NCI-H2171 treated with DMSO at 0.1 percent for 48 hours (cell line): ENCODE data around the gene SLF2.

Experiments used
- DNase-seq: peaks from one replicate; lab custom pipeline; 2025; lab: John Stamatoyannopoulos, UW

The SLF2 gene

DNA sequence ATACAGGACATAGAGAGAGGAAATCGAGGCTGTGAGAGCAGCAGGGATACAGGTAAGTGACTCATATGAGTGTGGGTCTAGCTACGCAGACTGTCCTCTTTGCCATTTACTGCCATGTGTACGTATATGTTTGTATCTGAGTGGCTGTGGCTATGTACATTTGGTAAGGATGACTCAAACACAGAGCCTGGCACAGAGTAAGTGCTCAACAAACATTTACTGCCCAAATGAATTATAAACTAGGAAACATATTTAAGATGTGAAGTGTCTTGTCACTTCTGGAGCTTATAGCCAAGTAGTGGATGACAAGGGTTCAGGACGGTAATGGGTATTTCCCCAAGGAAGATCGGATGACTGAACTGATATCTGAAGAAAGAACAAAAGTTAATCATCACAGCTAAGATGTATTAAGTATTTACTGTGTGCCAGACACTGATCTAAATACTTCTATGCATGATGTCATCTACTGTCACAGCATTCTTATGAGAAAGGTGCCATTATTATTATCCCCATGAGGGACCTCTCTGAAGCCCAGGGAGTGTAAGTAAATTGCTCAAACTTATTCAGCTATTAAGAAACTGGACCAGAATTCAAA, 68.5 kb downstream of the SLF2 start:
- DNase-seq, result no peak

DNA sequence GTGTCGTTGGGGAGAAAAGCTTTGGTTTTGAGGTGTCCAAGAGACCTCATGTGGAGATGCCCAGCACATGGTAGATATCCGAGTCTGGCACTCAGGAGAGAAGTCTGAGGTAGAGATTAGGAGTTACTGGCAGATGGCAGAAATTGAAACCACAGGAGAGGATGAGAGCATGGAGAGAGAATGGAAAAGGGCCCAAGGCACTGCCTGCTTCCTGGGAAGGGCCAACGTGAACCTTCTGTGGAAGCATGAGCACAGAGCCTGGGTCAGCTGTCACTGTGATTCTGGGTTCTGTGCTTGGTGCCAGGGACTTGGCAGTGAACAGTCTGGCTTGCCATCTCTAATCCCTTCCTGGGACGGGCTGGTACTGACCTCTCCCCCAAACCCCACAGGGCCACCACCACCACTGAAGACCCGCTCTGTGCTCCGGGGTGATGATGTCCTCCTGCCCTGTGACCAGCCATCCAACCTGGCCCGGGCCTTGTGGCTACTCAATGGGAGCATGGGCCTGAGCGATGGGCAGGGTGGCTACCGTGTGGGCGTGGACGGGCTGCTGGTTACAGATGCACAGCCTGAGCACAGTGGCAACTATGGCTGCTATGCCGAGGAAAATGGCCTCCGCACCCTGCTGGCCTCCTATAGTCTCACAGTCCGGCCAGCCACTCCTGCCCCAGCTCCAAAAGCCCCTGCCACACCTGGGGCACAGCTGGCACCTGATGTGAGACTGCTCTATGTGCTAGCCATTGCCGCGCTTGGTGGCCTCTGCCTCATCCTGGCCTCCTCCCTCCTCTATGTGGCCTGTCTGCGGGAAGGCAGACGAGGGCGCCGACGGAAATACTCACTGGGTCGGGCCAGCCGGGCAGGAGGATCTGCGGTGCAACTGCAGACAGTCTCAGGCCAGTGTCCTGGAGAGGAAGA, 70.4 kb downstream of the SLF2 start:
- DNase-seq, result no peak

DNA sequence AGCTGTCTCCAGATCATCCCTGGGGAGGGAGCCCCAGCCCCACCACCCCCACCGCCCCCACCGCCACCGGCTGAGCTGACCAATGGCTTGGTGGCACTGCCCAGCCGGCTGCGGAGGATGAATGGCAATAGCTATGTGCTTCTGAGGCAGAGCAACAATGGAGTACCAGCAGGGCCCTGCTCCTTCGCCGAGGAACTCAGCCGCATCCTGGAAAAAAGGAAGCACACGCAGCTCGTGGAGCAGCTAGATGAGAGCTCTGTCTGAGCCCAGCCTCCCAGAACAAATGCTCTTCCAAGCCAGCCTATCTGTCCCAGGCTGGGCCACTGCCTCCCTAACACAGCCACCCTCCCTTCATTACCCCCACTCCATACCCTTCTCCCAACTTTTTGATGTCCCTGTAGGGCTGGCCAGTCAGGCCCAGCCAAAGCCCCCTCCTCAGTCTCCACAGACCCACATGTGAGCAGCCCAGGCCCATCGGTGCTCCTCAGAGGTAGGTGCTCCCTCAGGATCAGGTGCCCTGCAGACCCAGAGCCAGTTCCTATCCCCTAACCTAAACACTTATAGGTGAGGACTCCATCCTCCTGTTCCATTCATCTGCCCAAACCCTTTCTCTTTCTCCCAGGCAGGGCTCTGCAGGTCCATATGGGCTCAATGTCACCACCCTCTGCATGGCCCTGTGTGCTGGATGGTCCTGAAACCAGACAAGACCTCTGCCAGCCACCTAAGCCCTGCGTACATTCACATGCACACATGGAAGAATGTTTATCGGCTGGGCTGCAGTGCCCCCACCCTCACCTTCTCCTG, 71.3 kb downstream of the SLF2 start:
- no peak for DNase-seq

DNA sequence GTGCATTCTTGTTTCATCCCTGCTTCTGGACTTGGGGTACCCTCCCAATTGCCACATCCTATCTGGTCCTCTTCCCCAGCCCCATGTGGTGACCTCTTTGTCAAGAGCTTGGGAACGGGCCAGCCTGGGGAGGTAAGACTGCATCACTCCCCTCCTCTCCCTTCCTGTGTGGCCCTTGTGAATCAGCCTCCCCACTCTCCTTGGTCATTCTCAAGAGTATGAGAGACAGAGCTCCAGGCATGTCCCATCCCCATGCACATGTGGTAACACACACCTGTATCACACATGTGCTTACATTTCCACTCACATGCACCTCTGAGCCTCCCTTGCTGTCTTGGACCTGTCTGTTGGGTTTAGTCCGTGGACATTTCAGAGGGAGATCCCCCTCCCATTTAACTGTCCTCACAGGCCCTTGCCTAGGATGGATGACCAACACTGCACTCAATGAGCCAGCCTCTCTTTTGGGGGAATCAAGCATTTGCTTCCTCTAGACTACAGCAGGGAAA, 72.0 kb downstream of the SLF2 start:
- DNase-seq, result no peak

DNA sequence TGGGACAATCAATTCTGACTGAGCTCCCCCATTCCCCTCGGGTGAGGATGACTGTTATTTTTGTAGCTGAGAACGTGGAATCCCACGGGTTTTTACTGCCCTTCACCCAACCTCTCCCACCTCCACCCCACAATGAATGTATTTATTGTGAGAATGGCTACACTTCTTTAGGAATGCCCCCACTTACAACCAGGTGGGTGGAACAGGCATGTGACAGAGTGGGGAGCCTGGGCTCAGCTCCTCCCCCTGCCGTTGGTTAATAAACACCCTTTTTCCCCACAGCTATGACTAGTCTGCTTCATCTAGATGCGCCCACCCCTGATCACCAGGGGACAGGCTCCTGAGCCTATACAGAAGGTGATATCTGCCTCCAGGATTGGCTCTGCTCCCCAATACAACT, 72.6 kb downstream of the SLF2 start:
- no peak for DNase-seq

DNA sequence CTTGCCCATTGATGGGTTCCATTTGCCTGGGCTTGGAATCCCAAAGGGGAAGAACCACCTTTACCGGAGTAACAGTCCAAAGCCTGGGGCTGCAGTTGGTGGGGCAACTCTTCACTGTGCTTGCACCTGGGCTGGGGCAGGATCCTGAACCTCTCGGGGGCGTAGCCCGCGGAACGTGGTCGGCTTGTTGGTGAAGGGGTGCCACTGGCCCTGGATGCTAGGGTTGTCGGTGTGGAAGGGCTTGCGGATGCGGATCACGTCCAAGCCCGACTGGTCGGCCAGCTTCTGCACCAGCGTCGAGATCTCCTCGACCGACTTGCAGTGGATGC, 73.8 kb downstream of the SLF2 start:
- DNase-seq, result no peak

DNA sequence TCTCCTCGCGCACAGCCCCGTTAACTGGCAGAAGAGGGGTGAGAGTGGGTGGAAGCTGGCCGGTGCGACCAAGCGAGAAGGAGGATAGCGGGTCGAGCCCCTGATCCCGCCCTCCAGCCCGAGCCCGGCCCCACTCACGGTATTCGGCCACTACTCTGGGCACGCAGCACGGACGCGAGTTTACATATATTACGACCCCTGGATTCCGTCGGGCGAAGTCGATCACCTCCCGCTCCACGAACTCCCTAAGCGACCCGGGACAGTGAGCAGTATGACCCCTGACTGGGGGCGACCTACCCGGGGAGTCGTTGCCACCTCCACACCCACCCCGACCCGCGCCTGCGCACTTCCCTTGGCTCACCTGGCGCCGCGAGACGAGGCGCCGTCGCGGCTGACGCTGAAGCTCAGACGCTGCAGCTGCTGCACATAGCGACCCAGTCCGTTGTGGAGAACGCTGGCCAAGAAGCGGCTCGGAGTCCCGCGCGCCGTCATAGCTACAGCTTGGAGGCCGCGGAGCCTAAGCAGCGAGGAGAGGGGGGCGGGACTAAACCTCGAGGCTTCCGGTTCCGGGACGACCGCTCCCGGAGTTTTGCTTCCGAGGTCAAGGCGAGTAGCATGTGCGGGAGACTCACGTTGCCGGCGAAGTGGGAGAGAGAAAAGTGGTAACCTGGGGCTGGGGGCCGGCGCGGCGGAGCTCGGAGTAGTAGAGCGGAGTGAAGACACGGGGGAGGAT, 74.4 kb downstream of the SLF2 start, which contains the start of the genes MRPL43 and TWNK:
MRPL43 (minus strand) TSS at position 546 of the 733 bp plus-strand sequence; CDS start at position 492, 54 bp downstream.
TWNK (plus strand) TSS at position 592 of the 733 bp plus-strand sequence. CDS start 668 bp downstream, outside the sequence.
- peak; percentile 47 for DNase-seq

DNA sequence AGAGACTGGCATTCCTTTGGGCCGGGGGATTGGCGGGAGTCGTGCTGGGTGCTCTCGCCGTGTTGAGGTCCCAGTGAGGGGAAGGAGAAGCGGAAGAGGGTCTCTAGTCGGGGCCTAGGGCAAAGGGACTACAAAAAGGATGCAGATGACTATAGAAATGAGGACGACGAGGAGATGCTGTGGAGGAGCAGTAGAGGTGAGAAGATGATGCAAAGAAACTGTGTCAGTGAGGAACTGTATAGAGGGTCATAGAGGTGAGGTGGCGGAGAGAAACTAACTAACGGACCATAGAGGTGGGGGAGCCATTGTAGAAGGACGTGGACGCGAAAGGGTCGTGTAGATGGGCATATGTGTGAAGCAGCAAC, 74.9 kb downstream of the SLF2 start:
- DNase-seq, result no peak

DNA sequence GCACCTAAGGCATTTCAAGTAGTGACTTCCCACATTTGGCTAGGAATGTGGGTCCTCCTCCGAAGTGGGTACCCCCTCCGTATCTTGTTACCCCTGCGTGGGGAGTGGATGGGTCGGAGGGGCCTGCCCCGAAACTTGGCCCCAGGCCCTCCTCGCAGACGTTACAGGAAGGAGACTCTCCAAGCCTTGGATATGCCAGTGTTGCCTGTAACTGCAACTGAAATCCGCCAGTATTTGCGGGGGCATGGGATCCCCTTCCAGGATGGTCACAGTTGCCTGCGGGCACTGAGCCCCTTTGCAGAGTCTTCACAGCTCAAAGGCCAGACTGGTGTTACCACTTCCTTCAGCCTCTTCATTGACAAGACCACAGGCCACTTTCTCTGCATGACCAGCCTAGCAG, 75.4 kb downstream of the SLF2 start:
- DNase-seq, result no peak

DNA sequence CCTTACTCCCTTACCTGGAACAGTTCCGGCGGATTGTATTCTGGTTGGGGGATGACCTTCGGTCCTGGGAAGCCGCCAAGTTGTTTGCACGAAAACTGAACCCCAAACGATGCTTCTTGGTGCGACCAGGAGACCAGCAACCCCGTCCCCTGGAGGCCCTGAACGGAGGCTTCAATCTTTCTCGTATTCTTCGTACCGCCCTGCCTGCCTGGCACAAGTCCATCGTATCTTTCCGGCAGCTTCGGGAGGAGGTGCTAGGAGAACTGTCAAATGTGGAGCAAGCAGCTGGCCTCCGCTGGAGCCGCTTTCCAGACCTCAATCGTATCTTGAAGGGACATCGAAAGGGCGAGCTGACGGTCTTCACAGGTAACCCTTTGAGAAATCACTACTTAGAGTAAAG, 76.3 kb downstream of the SLF2 start:
- no peak for DNase-seq

DNA sequence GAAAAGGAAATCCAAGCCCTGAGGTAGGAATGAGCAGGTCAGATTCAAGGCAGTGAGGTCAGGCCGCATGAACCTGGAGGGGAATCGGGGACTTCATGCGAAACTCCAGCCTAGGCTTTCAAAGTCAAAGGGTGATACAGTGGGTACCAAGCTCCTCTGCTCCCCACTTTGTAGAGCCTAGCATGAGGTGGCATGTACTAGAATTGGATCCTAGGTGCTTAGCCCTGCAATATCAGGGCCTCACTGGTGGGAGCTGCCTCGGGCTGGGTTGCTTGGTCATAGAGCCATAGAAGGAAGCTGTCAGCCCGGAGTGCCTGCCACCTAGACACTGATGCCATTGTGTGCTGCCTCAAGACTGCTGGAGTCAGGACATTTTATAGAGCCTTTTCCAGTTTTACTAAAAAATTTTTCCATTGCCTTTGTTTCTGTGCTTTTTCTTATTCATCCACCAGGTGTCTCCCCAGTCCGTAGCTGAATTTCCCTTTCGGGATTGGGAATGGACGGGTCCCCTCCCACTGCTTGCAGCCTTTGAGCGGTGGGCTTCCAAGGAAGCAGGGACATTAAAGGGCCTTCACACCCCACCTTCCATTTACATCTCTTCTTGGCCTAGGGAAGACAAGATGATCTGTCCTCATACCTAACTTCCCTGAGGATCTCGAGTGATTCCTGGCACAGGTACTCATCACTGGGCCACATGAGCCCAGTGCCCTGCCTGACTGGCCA, 81.4 kb downstream of the SLF2 start:
- DNase-seq, result no peak

DNA sequence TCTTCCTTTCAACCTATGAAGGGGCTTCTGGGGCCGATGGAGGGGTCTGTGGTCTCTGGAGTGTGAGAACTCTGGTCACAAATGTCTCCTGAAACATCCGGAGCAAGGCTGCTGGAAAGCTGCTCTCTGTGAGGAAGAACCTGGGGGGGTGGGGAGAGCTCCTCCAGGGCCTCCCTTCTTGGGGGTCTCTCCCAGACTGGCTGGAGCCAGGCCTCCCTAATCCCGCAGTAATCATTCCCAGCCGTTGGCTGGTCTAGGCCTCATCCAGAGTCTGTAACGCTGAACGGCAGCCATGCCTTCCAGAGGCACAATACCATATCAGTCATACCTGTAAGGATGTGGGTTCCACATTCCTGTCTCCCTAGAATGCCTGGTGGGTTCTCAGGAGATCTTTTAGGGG, 82.4 kb downstream of the SLF2 start:
- DNase-seq, result no peak

DNA sequence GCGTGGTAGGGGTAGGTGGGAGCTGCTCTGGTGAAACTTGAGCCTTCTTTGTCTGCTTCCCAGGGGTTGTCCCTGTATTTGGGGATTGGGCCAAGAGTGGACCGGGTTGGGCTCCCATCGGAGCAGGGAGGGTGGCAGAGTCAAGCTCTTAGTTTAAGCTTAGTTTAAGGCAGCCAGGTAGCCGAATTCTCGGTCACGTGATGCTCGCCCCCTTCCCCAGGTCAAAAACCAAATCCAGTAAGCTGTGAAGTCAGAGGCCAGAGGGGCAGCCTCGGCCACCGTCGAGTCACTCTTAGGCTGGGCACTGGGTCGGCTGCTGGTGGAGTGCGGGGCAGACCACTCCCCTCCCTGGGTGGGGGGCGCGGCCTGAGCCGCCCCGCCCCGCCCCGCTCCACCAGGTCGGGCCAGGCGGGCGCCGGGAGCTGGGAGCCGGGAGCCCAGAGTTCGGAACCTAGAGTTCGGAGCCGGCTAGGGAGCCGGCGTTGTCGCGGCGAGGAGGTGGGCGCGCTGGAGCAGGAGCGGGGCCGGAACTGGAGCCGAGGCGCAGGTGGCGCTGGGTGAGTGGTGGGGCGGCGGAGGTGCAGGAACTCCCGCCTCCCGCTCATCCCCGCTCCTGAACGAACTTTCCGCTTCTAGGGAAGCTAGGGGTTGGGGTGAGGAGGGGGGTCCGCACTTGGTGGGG, 84.1 kb downstream of the SLF2 start:
- DNase-seq, result no peak

DNA sequence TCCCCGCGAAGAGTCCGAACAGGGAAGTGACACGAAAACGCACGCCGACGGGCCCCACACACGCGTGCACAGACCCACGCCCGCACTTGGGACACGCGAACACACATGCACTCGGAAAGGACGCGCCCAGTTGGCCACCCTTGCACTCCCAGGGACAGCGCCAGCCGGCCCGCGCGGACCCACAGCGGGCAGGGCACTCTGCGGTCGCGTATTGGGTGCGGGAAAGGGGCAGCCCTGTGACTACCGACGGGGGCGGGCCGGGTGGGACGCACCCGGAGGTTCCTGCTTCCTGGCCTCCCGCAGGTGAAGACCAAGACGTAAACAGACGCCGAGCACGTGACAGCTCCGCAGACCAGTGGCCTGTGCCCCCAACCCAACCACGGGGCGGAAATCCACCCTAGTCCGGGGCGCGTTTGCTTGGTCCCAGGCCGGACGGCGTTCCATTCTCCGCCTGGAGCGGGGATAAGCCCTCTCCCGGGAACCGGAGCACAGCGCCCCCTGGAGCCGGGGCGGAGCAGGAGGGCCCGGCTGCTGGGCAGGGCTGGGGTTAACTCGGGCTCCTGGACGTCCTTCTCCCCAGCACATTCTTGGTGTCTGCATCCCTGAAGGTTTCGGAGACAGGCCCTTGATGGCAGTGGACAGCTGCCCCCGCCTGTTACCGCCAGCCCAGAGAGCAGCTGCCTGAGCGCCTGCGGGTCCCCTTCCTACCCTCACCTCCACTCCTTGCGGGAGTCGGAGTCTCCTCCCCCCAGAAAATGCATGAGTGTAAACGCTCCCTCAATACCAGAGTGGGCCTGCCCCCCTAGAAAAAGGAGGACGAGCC, 84.8 kb downstream of the SLF2 start:
- DNase-seq, result peak; percentile 51

DNA sequence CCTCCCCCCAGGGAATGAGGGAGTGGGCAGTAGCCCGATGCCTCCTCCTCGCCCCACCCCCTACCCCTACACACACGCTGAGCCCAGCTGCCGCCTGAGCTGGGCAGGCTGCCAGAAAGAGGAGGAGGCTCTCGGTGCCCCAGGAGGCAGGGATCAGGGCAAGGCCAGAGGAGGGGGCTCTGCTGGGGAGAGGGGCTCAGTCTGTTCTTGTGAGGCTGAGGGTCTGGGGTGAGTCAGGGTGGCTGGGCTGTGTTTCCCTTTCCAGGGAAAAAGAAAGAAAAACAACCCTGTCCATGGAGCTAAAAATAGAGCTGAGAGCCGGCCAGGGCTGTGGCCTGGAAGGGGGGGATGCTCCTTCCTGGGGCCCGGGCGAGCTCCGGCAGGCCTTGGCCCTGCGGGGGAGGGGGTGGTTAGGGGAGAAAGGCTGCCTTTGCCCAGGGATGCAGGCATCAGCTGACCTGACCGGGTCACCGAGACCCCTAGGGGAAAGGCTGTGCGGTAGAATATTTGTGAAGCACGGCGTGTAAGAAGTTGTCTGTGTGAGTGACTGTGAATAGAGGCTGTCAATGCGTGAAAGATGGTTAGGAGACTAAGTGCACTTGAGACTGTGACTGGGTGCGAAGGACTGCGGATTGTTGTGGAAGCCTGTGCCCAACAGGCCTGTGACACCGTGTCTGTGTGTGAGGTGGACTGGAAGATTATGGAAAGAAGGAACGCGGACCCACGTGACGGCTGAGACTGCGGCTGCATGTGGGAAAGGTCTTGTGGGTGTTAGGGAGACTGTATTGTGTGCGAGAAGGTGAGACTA, 85.6 kb downstream of the SLF2 start:
- DNase-seq, result peak; percentile 83

DNA sequence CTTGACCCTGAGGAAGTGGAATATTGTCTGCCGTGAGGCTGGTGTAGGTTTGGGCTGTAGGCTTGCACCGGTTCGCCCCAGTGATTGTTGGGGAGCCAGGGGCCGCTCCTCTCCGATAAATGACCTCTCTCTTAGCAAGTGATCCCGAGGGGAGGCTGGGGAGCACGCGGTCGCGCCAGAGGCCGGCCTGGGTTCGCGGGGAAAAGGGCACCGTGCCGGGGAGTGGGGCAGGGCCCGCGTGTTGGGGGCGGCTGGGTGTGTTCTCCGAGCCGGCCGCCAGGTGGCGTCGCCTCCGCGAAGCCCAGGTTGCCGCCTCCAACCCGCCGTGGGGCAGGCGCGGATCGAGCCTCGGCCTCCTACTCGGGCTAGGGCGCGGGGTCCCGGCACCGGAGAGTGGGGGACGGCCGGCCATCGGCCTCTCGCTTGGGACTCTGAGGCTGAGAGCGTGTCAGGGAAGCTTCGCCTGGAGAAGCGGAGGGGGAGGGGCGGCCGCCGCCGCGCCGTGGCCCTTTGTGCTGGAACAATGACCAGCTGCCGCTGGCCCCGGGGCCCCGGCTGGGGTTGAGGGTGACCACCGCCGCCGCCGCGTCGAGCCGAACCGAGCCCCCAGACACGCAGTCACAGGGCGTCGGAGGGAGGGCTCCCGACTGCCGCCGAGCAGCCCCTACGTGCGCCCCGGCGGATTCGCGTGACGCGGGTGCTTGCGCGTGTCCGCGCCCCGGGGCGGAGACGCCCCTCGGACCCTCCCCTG, 86.4 kb downstream of the SLF2 start:
- DNase-seq, result peak; percentile 27

DNA sequence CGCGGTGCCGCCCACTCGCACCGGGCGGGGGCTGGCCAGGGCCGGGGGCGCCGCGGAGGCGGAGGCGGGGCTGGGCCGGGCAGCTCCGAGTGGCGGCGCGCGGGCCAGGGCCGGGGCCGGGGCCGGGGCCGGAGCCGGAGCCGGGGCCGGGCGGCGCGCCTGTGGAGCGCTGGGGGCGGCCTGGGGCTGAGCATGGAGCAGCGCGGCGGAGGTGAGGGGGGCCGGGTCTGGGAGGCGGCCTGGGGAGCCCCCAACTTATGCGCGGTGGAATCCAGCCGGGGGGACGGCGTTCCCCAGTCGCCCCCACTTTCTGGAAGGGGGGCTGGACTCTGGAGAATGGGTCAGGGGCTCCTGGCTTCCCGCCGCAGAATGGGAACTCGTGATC, 87.0 kb downstream of the SLF2 start, which contains the start of gene LZTS2:
LZTS2 (plus strand) TSS at position 67 of the 385 bp plus-strand sequence. CDS start 2,731 bp downstream, outside the sequence.
- no peak for DNase-seq
